ENCODE data around the gene UMAD1. TPM values are rescaled to one million over a fixed set of nuclear protein-coding genes. Genes with fewer than 3 reads are reported as not detected.

UMAD1 gene
- total and polyA plus RNA-seq, 2 experiments from 2014 or later = 8.4 to 12.4 TPM

- Histone ChIP-seq H3K36me3 (ENCODE audit: insufficient read depth) (no peaks in the 10 kb centered on the region), H3K4me3 (no peak overlapping the region), H3K9me2 (ENCODE audit: insufficient read depth) (no peaks in the 10 kb centered on the region), H3K27me3 (ENCODE audit: insufficient read depth) (no peaks in the 10 kb centered on the region), H3K27ac (ENCODE audit: low read depth) (no peak overlapping the region), H2AFZ (no peak overlapping the region), H3F3A (replicated peaks; ENCODE audit: low read depth) (no peaks in the 10 kb centered on the region), H4K20me1 (replicated peaks; ENCODE audit: insufficient read depth) (no peaks in the 10 kb centered on the region), H3K4me1 (ENCODE audit: insufficient read depth) (no peaks in the 10 kb centered on the region), H3K79me2 (replicated peaks; ENCODE audit: insufficient read depth) (no peaks in the 10 kb centered on the region), H3K4me2 (no peak overlapping the region)
- DNase-seq (ENCODE audit: low spot score) (no peak), ATAC-seq (no peak)
- H3K4me3 Mint-ChIP-seq = no peak overlapping the region
- H3K4me1 Mint-ChIP-seq = no peaks in the 10 kb centered on the region
- no peak overlapping the region for H3K27ac Mint-ChIP-seq
- peaks cover 2% of the 10 kb centered on the region for H3K27me3 Mint-ChIP-seq (ENCODE audit: insufficient read depth, low read depth, poor library complexity)
- no peaks in the 10 kb centered on the region for H3K9me3 Mint-ChIP-seq
- no peaks in the 10 kb centered on the region for H3K36me3 Mint-ChIP-seq (ENCODE audit: low read depth)
- TF ChIP-seq, protein P1, sequence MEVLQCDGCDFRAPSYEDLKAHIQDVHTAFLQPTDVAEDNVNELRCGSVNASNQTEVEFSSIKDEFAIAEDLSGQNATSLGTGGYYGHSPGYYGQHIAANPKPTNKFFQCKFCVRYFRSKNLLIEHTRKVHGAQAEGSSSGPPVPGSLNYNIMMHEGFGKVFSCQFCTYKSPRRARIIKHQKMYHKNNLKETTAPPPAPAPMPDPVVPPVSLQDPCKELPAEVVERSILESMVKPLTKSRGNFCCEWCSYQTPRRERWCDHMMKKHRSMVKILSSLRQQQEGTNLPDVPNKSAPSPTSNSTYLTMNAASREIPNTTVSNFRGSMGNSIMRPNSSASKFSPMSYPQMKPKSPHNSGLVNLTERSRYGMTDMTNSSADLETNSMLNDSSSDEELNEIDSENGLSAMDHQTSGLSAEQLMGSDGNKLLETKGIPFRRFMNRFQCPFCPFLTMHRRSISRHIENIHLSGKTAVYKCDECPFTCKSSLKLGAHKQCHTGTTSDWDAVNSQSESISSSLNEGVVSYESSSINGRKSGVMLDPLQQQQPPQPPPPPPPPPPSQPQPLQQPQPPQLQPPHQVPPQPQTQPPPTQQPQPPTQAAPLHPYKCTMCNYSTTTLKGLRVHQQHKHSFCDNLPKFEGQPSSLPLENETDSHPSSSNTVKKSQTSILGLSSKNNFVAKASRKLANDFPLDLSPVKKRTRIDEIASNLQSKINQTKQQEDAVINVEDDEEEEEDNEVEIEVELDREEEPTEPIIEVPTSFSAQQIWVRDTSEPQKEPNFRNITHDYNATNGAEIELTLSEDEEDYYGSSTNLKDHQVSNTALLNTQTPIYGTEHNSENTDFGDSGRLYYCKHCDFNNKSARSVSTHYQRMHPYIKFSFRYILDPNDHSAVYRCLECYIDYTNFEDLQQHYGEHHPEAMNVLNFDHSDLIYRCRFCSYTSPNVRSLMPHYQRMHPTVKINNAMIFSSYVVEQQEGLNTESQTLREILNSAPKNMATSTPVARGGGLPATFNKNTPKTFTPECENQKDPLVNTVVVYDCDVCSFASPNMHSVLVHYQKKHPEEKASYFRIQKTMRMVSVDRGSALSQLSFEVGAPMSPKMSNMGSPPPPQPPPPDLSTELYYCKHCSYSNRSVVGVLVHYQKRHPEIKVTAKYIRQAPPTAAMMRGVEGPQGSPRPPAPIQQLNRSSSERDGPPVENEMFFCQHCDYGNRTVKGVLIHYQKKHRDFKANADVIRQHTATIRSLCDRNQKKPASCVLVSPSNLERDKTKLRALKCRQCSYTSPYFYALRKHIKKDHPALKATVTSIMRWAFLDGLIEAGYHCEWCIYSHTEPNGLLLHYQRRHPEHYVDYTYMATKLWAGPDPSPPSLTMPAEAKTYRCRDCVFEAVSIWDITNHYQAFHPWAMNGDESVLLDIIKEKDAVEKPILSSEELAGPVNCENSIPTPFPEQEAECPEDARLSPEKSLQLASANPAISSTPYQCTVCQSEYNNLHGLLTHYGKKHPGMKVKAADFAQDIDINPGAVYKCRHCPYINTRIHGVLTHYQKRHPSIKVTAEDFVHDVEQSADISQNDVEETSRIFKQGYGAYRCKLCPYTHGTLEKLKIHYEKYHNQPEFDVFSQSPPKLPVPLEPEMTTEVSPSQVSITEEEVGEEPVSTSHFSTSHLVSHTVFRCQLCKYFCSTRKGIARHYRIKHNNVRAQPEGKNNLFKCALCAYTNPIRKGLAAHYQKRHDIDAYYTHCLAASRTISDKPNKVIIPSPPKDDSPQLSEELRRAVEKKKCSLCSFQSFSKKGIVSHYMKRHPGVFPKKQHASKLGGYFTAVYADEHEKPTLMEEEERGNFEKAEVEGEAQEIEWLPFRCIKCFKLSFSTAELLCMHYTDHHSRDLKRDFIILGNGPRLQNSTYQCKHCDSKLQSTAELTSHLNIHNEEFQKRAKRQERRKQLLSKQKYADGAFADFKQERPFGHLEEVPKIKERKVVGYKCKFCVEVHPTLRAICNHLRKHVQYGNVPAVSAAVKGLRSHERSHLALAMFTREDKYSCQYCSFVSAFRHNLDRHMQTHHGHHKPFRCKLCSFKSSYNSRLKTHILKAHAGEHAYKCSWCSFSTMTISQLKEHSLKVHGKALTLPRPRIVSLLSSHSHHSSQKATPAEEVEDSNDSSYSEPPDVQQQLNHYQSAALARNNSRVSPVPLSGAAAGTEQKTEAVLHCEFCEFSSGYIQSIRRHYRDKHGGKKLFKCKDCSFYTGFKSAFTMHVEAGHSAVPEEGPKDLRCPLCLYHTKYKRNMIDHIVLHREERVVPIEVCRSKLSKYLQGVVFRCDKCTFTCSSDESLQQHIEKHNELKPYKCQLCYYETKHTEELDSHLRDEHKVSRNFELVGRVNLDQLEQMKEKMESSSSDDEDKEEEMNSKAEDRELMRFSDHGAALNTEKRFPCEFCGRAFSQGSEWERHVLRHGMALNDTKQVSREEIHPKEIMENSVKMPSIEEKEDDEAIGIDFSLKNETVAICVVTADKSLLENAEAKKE (CRISPR knock-in tag; IDR thresholded peaks at IDR 0.05) = no peak
Observed at GRCh38 chr7:7617550-7617949, 23.0 kb upstream of the UMAD1 start.

GRCh38 chr7:7618410-7618809 lies 22.1 kb upstream of the UMAD1 start:
- no peak overlapping the region for H3K4me3 ChIP-seq
- no peaks in the 10 kb centered on the region for H3F3A ChIP-seq (replicated peaks; ENCODE audit: low read depth)
- Mint-ChIP-seq H3K4me1 (peaks cover 5% of the 10 kb centered on the region; the same call in 2 of the 3 replicates), H3K27me3 (ENCODE audit: insufficient read depth, low read depth, poor library complexity) (peaks cover 2% of the 10 kb centered on the region), H3K4me3 (no peak overlapping the region), H3K27ac (no peak overlapping the region), H3K36me3 (ENCODE audit: low read depth) (no peaks in the 10 kb centered on the region), H3K9me3 (no peaks in the 10 kb centered on the region)
- H2AFZ ChIP-seq = no peak overlapping the region
- H3K9me2 ChIP-seq (ENCODE audit: insufficient read depth) = no peaks in the 10 kb centered on the region
- no peaks in the 10 kb centered on the region for H3K36me3 ChIP-seq (ENCODE audit: insufficient read depth)
- H3K79me2 ChIP-seq (replicated peaks; ENCODE audit: insufficient read depth) = no peaks in the 10 kb centered on the region
- DNase-seq (ENCODE audit: low spot score) (no peak), ATAC-seq (no peak)
- H3K27ac ChIP-seq (ENCODE audit: low read depth) = no peak overlapping the region
- H4K20me1 ChIP-seq (replicated peaks; ENCODE audit: insufficient read depth) = no peaks in the 10 kb centered on the region
- no peaks in the 10 kb centered on the region for H3K4me1 ChIP-seq (ENCODE audit: insufficient read depth)
- H3K27me3 ChIP-seq (ENCODE audit: insufficient read depth) = no peaks in the 10 kb centered on the region
- no peak overlapping the region for H3K4me2 ChIP-seq
- TF ChIP-seq, protein P1 (CRISPR knock-in tag; IDR thresholded peaks at IDR 0.05) = no peak
- TF ChIP-seq NANOG (IDR thresholded peaks at IDR 0.05; ENCODE audit: borderline replicate concordance) = no peak
- TF ChIP-seq ZNF114 (CRISPR knock-in tag; IDR thresholded peaks at IDR 0.05) = no peak
- TF ChIP-seq EZH2phosphoT487 (IDR thresholded peaks at IDR 0.05; ENCODE audit: unreplicated experiment) = no peak
- TF ChIP-seq JUNB (IDR thresholded peaks at IDR 0.05; ENCODE audit: unreplicated experiment) = no peak
- TF ChIP-seq ZNF331 (CRISPR knock-in tag; IDR thresholded peaks at IDR 0.05; ENCODE audit: low read depth) = no peak
